Measurements from ENCODE around the gene LENEP. TPM values are rescaled to one million over a fixed set of nuclear protein-coding genes. Genes with fewer than 3 reads are reported as not detected.
"Not testable (repeated sequence)": the region's sequence is repeated elsewhere in the genome, so short reads cannot be mapped to it uniquely, and the experiment has no call there.

LENEP gene
- total RNA-seq, 2 experiments from 2014 or later = 0.91 to 1.2 TPM

- H3K4me1 Mint-ChIP-seq = peaks cover 41% of the 10 kb centered on the region
- no peaks in the 10 kb centered on the region for H3K27me3 Mint-ChIP-seq
- H3K27ac Mint-ChIP-seq = peak overlapping the region; percentile 60
- DNase-seq (peak; percentile 98), ATAC-seq (peak; percentile 20)
- peaks cover 12% of the 10 kb centered on the region for H3K36me3 Mint-ChIP-seq
- CTCF ChIA-PET = interaction anchor here (0.7 to 7.0 kb wide), 13 partner anchors 10 to 312 kb away, joined by 3 to 32 read pairs (median 9); partner anchors contain the start of genes ADAM15, FLAD1, LENEP and PBXIP1
- no peaks in the 10 kb centered on the region for H3K9me3 Mint-ChIP-seq (ENCODE audit: low read depth)
- H3K4me3 Mint-ChIP-seq = no peak overlapping the region
These were observed 19.9 kb upstream of the LENEP start for GRCh38 chr1:154973344-154974101.

- Mint-ChIP-seq H3K36me3 (peaks cover 17% of the 10 kb centered on the region), H3K4me3 (no peak within 1 kb of the TSS), H3K27ac (no peak within 1 kb of the TSS), H3K27me3 (no peaks in the 10 kb centered on the region), H3K9me3 (ENCODE audit: low read depth) (no peaks in the 10 kb centered on the region), H3K4me1 (peaks cover 38% of the 10 kb centered on the region)
- CTCF ChIA-PET = interaction anchor here (0.8 to 7.0 kb wide), 13 partner anchors 9 to 117 kb away, joined by 3 to 32 read pairs (median 9); partner anchors contain the start of genes ADAM15, FLAD1, LENEP and PBXIP1
- peak; percentile 89 for ATAC-seq
- peak; percentile 98 for DNase-seq
These were observed 19.1 kb upstream of the LENEP start, which contains the start of gene CKS1B for GRCh38 chr1:154974102-154974807. Gene CKS1B (plus strand): TSS chr1:154974681. CDS start chr1:154974746, 65 bp downstream.

- peak; percentile 57 for ATAC-seq
- DNase-seq = peak; percentile 97
- Mint-ChIP-seq H3K27ac (no peak overlapping the region), H3K9me3 (ENCODE audit: low read depth) (no peaks in the 10 kb centered on the region), H3K4me1 (peaks cover 36% of the 10 kb centered on the region), H3K4me3 (no peak overlapping the region), H3K36me3 (peaks cover 21% of the 10 kb centered on the region), H3K27me3 (no peaks in the 10 kb centered on the region)
- CTCF ChIA-PET = interaction anchor here (1.1 to 7.0 kb wide), 8 partner anchors 8 to 116 kb away, joined by 3 to 32 read pairs (median 12); partner anchors contain the start of genes ADAM15, FLAD1 and PBXIP1
These were observed 18.5 kb upstream of the LENEP start for GRCh38 chr1:154974808-154975408.

GRCh38 chr1:154975409-154976059, 17.9 kb upstream of the LENEP start:
- Mint-ChIP-seq H3K27me3 (no peaks in the 10 kb centered on the region), H3K4me1 (peaks cover 36% of the 10 kb centered on the region), H3K9me3 (ENCODE audit: low read depth) (no peaks in the 10 kb centered on the region), H3K4me3 (no peak overlapping the region), H3K36me3 (peaks cover 24% of the 10 kb centered on the region), H3K27ac (no peak overlapping the region)
- DNase-seq = peak; percentile 79
- peak; percentile 2 for ATAC-seq
- CTCF ChIA-PET = interaction anchor here (1.4 to 7.0 kb wide), 4 partner anchors 8 to 116 kb away, joined by 5 to 32 read pairs (median 16); partner anchors contain the start of genes FLAD1 and PBXIP1

GRCh38 chr1:154977762-154978161, 15.6 kb upstream of the LENEP start:
- ATAC-seq; H3K4me3 Mint-ChIP-seq; DNase-seq; H3K9me3 Mint-ChIP-seq (ENCODE audit: low read depth); H3K27me3 Mint-ChIP-seq: not testable (repeated sequence)
- H3K36me3 Mint-ChIP-seq = peaks cover 31% of the 10 kb centered on the region
- peaks cover 21% of the 10 kb centered on the region for H3K4me1 Mint-ChIP-seq
- CTCF ChIA-PET = interaction anchor here (0.8 to 7.0 kb wide), 3 partner anchors 17 to 73 kb away, joined by 3 to 32 read pairs (median 5); partner anchors contain the start of gene ADAM15
- peak overlapping the region; percentile 27 for H3K27ac Mint-ChIP-seq

GRCh38 chr1:154978360-154978759, 15.0 kb upstream of the LENEP start:
- CTCF ChIA-PET = interaction anchor here (1.7 to 7.0 kb wide), 3 partner anchors 21 to 73 kb away, joined by 5 to 32 read pairs (median 6); partner anchors contain the start of gene ADAM15
- H3K9me3 Mint-ChIP-seq (ENCODE audit: low read depth) = no peaks in the 10 kb centered on the region

GRCh38 chr1:154982341-154982740, 11.0 kb upstream of the LENEP start:
- ATAC-seq (no peak), DNase-seq (no peak)
- Mint-ChIP-seq H3K9me3 (ENCODE audit: low read depth) (no peaks in the 10 kb centered on the region), H3K4me3 (no peak overlapping the region), H3K27ac (no peak overlapping the region), H3K36me3 (peaks cover 31% of the 10 kb centered on the region), H3K4me1 (peaks cover 29% of the 10 kb centered on the region), H3K27me3 (no peaks in the 10 kb centered on the region)
- CTCF ChIA-PET = interaction anchor here (1.1 to 7.1 kb wide), 11 partner anchors 8 to 423 kb away, joined by 3 to 129 read pairs (median 7); partner anchors contain the start of genes ADAM15, CKS1B, LENEP and PMVK

More at GRCh38 chr1:154978360-154978759, 15.0 kb upstream of the LENEP start:
- Mint-ChIP-seq H3K27me3 (no peaks in the 10 kb centered on the region), H3K36me3 (peaks cover 31% of the 10 kb centered on the region), H3K4me1 (peaks cover 18% of the 10 kb centered on the region), H3K4me3 (no peak overlapping the region), H3K27ac (no peak overlapping the region)
- no peak for DNase-seq
- no peak for ATAC-seq

- Mint-ChIP-seq H3K36me3 (peaks cover 30% of the 10 kb centered on the region), H3K27ac (no peak within 1 kb of the TSS)
- CTCF ChIA-PET = interaction anchor here (0.8 to 7.1 kb wide), 20 partner anchors 9 to 424 kb away, joined by 3 to 129 read pairs (median 4); partner anchors contain the start of genes ADAM15, CKS1B, KRTCAP2 and LENEP
These were observed 10.3 kb upstream of the LENEP start, which contains the start of gene FLAD1 for GRCh38 chr1:154982897-154983648. Gene FLAD1 (plus strand): TSS chr1:154983344. CDS start chr1:154983695, 351 bp downstream.

GRCh38 chr1:154983776-154984466, 9.5 kb upstream of the LENEP start:
- no peak for ATAC-seq
- no peak for DNase-seq

More at GRCh38 chr1:154982897-154983648, 10.3 kb upstream of the LENEP start, which contains the start of gene FLAD1:
- Mint-ChIP-seq H3K4me1 (peaks cover 25% of the 10 kb centered on the region), H3K27me3 (no peaks in the 10 kb centered on the region), H3K4me3 (no peak within 1 kb of the TSS), H3K9me3 (ENCODE audit: low read depth) (no peaks in the 10 kb centered on the region)
- peak; percentile 100 for ATAC-seq
- DNase-seq = peak; percentile 99

GRCh38 chr1:154986736-154987135, 6.7 kb upstream of the LENEP start:
- not testable (repeated sequence) for H3K27me3 Mint-ChIP-seq; DNase-seq; H3K4me3 Mint-ChIP-seq; H3K9me3 Mint-ChIP-seq (ENCODE audit: low read depth); ATAC-seq; H3K27ac Mint-ChIP-seq
- Mint-ChIP-seq H3K36me3 (peaks cover 22% of the 10 kb centered on the region), H3K4me1 (peaks cover 26% of the 10 kb centered on the region)
- CTCF ChIA-PET = interaction anchor here (1.5 to 7.1 kb wide), 3 partner anchors 10 to 37 kb away, joined by 3 to 129 read pairs (median 27); no protein-coding TSS in a partner anchor

More at GRCh38 chr1:154983776-154984466, 9.5 kb upstream of the LENEP start:
- Mint-ChIP-seq H3K9me3 (ENCODE audit: low read depth) (no peaks in the 10 kb centered on the region), H3K27me3 (no peaks in the 10 kb centered on the region), H3K27ac (no peak overlapping the region), H3K4me3 (no peak overlapping the region), H3K36me3 (peaks cover 32% of the 10 kb centered on the region), H3K4me1 (peaks cover 25% of the 10 kb centered on the region)
- CTCF ChIA-PET = interaction anchor here (1.0 to 7.1 kb wide), 23 partner anchors 9 to 424 kb away, joined by 3 to 129 read pairs (median 4); partner anchors contain the start of genes ADAM15, CKS1B, KRTCAP2 and LENEP

- no peaks in the 10 kb centered on the region for H3K27me3 Mint-ChIP-seq
- no peaks in the 10 kb centered on the region for H3K9me3 Mint-ChIP-seq (ENCODE audit: low read depth)
- H3K27ac Mint-ChIP-seq = no peak overlapping the region
- ATAC-seq = no peak
- peaks cover 21% of the 10 kb centered on the region for H3K36me3 Mint-ChIP-seq
- no peak overlapping the region for H3K4me3 Mint-ChIP-seq
- DNase-seq = no peak
- peaks cover 24% of the 10 kb centered on the region for H3K4me1 Mint-ChIP-seq
- CTCF ChIA-PET = interaction anchor here (0.7 to 7.1 kb wide), 6 partner anchors 10 to 180 kb away, joined by 3 to 129 read pairs (median 6); no protein-coding TSS in a partner anchor
These were observed 6.1 kb upstream of the LENEP start for GRCh38 chr1:154987326-154987725.
